NT2/D1 (cell line): Measurements from ENCODE around the gene RTL1.

Experiments
- DNase-seq: peaks from one replicate; pipeline ENCODE4 v3.0.0-alpha.2; 2011; ENCODE audit warnings: low read depth, low spot score
- H3K27me3 ChIP-seq: 2 replicates; pipeline ENCODE4 v1.6.0; 2011; ENCODE audit warnings: mild to moderate bottlenecking; ENCODE audit not compliant: insufficient read length, insufficient read depth
- H3K36me3 ChIP-seq: 2 replicates; pipeline ENCODE4 v1.6.1; 2011; ENCODE audit warnings: mild to moderate bottlenecking, low read length, mixed read lengths; ENCODE audit not compliant: insufficient read depth, insufficient read length
- H3K4me1 ChIP-seq: 2 replicates; pipeline ENCODE4 v1.5.1; 2011; ENCODE audit not compliant: insufficient read depth, insufficient read length
- H3K4me3 ChIP-seq: 2 replicates; pipeline ENCODE4 v1.5.1; 2011; ENCODE audit warnings: low read depth; ENCODE audit not compliant: insufficient read length
- H3K9ac ChIP-seq: 2 replicates; pipeline ENCODE4 v1.6.0; 2011; ENCODE audit warnings: low read depth; ENCODE audit not compliant: insufficient read length
- H3K9me3 ChIP-seq: 2 replicates; pipeline ENCODE4 v1.5.1; 2011; ENCODE audit warnings: mild to moderate bottlenecking, low read length; ENCODE audit not compliant: insufficient read depth
- SUZ12 ChIP-seq: IDR thresholded peaks from 2 replicates; pipeline ENCODE4 v1.6.1; 2011; ENCODE audit not compliant: insufficient read length, insufficient read depth; ENCODE audit errors: extremely low read depth
- YY1 ChIP-seq: IDR thresholded peaks from 2 replicates; pipeline ENCODE4 v1.6.1; 2011; ENCODE audit not compliant: insufficient read length, insufficient read depth
- ZNF274 ChIP-seq: IDR thresholded peaks from 2 replicates; pipeline ENCODE4 v1.6.1; 2011; ENCODE audit warnings: mild to moderate bottlenecking, low read depth, low read length

Gene RTL1

DNA sequence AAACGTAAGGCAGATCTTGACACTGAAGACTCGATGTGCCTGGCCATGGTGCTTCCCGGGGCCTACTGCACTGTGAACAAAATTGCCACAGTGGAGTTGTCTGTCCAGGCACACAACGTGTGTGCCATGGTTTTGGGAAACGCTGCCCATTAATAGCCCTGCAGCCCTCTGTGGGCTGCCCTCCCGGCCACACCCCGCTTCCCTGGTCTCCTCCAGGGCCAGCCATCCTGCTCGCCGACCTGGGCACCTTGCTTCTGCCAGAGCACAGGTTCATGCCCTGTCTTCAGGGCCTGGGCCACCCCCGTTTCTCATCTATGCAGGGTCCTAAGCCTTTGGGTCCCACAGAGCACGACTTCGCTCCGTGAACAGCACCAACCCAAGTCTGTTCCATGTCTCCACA, 58.7 kb downstream of the RTL1 start:
- H3K9me3 ChIP-seq, result no peaks in the 10 kb centered on the region
- H3K4me1 ChIP-seq, result peaks cover 12% of the 10 kb centered on the region
- no peak overlapping the region for H3K9ac ChIP-seq
- H3K36me3 ChIP-seq, result no peaks in the 10 kb centered on the region
- DNase-seq, result no peak
- H3K27me3 ChIP-seq, result no peaks in the 10 kb centered on the region
- H3K4me3 ChIP-seq, result no peak overlapping the region
- TF ChIP-seq YY1 (no peak), ZNF274 (no peak), SUZ12 (no peak)

DNA sequence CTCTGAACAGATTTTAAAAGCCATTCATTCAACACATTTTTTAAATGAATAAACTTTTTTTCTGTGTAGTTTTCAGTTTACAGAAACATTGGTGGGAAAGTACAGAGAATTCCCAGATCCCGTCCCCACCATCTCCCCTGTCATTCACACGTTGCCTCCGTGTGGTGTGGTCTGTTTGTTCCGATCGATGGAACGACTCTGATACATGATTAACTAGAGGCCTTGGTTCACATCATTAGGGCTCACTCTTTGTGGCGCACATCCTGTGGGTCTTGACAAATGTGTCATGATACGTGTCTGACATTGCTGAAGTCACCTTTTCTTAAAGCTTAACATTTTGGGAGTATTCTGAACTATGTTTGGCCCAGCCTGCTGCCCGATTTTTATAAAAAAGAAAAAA, 59.1 kb downstream of the RTL1 start:
- Histone ChIP-seq H3K36me3 (no peaks in the 10 kb centered on the region), H3K4me3 (no peak overlapping the region), H3K27me3 (no peaks in the 10 kb centered on the region), H3K9ac (no peak overlapping the region), H3K9me3 (no peaks in the 10 kb centered on the region), H3K4me1 (peaks cover 13% of the 10 kb centered on the region)
- TF ChIP-seq SUZ12, result no peak
- TF ChIP-seq ZNF274, result no peak
- no peak for TF ChIP-seq YY1
- no peak for DNase-seq

DNA sequence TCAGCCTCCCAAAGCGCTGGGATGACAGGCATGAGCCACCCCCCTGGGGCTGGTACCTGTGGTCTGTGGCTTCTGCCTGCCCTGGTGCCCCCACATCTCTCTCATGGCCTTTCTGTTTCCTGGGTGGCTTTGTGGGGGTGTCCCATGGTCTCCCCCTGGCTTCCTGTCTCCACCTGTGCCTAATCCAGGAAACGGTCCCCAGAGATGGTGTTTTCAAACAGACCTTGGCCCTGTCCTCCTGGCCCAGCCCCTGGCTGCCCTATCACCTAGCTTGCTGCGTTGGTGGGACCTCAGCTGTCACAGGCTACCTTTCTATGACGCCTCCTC, 59.5 kb downstream of the RTL1 start:
- Histone ChIP-seq H3K27me3 (no peaks in the 10 kb centered on the region), H3K4me3 (no peak overlapping the region), H3K36me3 (no peaks in the 10 kb centered on the region), H3K9me3 (no peaks in the 10 kb centered on the region), H3K4me1 (peaks cover 15% of the 10 kb centered on the region), H3K9ac (no peak overlapping the region)
- TF ChIP-seq YY1 (no peak), SUZ12 (no peak), ZNF274 (no peak)
- no peak for DNase-seq

DNA sequence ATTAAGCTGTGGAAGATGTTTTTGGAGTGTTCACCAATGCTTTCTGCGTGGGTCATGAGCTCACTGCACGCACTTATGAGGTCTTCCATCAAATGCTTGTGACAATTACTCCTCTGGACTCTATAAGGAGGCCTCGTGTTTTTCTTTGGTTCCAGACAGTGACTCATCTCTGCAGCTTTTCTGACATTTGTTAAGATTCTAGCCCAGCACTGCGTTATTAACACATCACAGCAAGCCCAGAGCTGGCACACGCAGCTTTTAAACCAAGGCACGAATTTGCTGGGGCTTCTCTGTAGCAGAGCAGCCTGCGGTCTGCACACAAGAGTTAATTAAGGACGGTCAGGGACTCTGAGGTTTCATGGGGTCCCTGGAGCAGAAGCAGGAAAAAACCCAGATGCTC, 60.7 kb downstream of the RTL1 start:
- DNase-seq, result no peak
- Histone ChIP-seq H3K4me1 (peaks cover 22% of the 10 kb centered on the region), H3K9ac (peak overlapping the region; percentile 21), H3K36me3 (no peaks in the 10 kb centered on the region), H3K4me3 (no peak overlapping the region), H3K27me3 (no peaks in the 10 kb centered on the region), H3K9me3 (no peaks in the 10 kb centered on the region)
- TF ChIP-seq ZNF274 (no peak), YY1 (no peak), SUZ12 (no peak)

DNA sequence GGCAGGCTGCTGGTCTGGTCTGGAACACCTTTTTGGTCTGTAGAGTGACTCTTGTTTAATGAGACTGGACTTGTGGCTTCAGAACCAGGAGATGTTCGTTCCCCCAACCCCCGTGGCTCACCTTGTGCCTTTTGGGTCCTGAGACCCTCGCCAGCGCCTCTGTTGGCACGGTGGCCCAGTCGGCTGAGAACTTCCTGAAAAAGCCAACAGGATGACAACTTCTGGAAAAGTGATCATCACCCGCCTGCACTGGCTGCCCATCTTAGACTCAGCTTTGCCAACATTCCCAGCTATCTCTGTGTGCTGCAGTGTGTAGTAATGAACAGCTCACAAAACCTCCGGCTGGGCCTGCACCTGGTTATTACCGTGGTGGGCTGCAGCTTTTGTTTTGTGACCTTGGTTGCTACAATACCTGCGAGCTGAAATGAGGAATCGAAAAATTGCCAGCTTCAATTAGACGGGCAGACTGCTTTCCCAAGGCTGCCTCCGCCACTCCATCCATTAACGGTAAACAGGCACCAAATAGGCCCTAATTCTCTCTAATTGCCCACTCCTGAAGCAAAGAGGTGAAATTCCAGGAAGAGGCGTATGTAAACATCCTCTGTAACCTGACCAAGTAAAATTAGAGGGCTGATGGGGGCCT, 61.6 kb downstream of the RTL1 start:
- Histone ChIP-seq H3K9ac (no peak overlapping the region), H3K4me1 (peaks cover 24% of the 10 kb centered on the region), H3K4me3 (no peak overlapping the region), H3K27me3 (no peaks in the 10 kb centered on the region), H3K36me3 (no peaks in the 10 kb centered on the region), H3K9me3 (no peaks in the 10 kb centered on the region)
- no peak for DNase-seq
- no peak for TF ChIP-seq ZNF274
- no peak for TF ChIP-seq SUZ12
- TF ChIP-seq YY1, result no peak

DNA sequence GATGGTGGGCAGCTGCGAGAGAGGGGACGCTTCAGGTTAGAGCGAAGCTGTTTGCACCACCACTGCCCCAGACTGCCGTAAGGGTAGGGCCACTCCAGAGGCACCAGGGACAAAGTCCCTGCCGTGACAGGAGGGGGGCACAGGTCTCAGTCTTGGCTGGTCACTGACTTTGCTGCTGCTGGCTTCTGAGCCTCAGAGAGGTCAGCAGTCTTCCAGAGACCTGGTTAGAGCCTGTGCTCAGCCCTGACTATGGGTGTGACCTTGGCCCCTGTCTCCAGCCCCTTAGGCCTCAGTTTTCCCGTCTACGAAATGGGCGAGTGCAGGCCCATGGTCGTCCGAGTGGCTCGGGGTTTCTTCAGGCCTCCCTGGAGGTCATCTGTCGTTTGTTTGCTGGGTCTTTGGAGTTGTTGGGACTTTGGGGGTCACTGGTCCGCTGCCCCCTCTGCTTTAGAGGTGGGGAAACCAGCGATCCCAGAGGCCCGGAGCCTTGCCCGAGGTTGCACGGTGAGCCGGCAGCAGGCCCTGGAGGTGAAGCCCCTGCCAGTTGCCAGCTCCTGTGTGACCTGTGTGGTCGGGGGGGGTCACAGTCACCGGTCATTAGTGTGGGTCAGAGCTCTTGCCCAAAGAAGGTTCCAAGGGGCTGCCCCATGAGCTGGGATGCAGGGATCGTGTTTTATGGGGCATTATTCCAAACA, 62.3 kb downstream of the RTL1 start:
- DNase-seq, result no peak
- Histone ChIP-seq H3K9me3 (no peaks in the 10 kb centered on the region), H3K4me3 (no peak overlapping the region), H3K4me1 (peaks cover 24% of the 10 kb centered on the region), H3K27me3 (no peaks in the 10 kb centered on the region), H3K9ac (peak overlapping the region; percentile 52), H3K36me3 (no peaks in the 10 kb centered on the region)
- TF ChIP-seq SUZ12 (no peak), ZNF274 (no peak), YY1 (no peak)

DNA sequence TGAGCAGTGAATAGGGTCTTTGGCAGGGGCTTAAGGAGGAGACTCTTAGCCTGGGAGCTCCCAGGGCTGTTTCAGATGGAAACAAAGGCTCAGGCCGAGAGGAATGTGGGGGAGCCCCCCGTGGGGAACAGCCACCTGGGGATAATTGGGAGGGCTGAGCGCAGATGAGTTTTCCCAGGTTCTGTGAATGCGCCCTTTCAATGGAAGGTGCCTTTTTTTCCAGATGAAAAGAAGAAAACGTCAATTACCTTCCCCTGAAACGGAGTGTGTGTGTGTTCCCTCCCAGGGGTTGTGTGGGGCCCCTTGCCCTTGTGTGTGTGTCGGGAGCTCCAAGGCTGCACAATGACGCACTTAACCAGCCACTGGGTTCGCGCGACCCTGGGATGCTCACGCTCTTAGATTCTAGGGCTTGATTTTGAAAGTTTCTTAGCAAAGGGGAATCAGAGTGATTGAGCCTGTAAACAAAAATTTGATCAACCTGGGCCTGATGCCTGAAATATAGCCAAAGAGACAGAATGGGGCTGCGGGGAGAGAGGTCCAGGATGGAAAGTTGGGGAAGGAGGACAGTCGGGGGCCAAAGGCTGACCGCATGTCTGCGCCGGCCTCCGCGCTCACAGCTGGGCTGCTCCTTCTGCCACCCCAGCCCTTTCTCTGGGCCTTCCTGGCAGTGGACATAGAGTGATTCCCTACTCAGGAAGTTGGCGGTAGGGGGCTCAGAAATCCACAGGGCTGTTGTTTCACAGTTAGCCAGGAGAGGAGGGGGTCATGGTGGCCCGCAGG, 63.0 kb downstream of the RTL1 start:
- no peak for TF ChIP-seq YY1
- Histone ChIP-seq H3K36me3 (no peaks in the 10 kb centered on the region), H3K4me1 (peaks cover 24% of the 10 kb centered on the region)

More for the DNA sequence above, 63.0 kb downstream of the RTL1 start:
- peak; percentile 47 for DNase-seq
- Histone ChIP-seq H3K27me3 (no peaks in the 10 kb centered on the region), H3K9ac (peak overlapping the region; percentile 52), H3K4me3 (no peak overlapping the region), H3K9me3 (no peaks in the 10 kb centered on the region)
